ENCODE measurements around the gene SLC24A1.

The SLC24A1 gene

DNA sequence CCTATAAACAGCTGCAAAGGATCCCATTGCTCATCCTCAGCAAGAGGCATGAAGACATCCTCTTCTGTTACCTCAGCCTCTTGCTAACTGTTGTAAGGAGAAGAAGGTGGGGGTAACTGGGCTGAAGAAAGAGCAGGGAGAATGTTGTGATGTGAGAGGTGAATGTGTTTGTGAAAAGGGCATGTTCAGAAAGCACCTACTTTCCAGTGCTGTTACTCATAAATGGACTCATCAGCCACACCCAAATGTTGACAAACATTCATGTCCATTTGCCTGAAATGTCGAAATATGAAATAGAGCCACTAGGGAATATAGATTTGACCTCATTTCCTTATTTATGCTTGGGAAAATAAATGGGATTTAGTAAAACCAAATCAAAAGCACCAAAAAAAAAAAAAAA, 12.6 kb downstream of the SLC24A1 start:
- DNase-seq (ENCODE audit: extremely low spot score) = no peak
- POLR2A ChIA-PET = interaction anchor here (0.6 kb wide), 1 partner anchor 233 kb away, joined by 7 read pairs; no protein-coding TSS in a partner anchor
- no peak for TF ChIP-seq CTCF (IDR thresholded peaks at IDR 0.05; ENCODE audit: control extremely low read depth, extremely low read depth, low read depth, missing control alignments)
- CTCF ChIA-PET = interaction anchor here (0.6 kb wide), 1 partner anchor 472 kb away, joined by 3 read pairs; no protein-coding TSS in a partner anchor

GRCh38 chr15:65638109-65638508, 16.4 kb downstream of the SLC24A1 start:
- no peak for TF ChIP-seq CTCF (IDR thresholded peaks at IDR 0.05; ENCODE audit: control extremely low read depth, extremely low read depth, low read depth, missing control alignments)
- ChIA-PET POLR2A (no interaction called here), CTCF (interaction anchor here (0.7 to 5.8 kb wide), 32 partner anchors 10 to 529 kb away, joined by 3 to 57 read pairs (median 5); partner anchors contain the start of genes INTS14, RAB11A and SLC24A1)
- no peak for DNase-seq (ENCODE audit: extremely low spot score)

GRCh38 chr15:65638681-65639089, 16.9 kb downstream of the SLC24A1 start:
- TF ChIP-seq CTCF (IDR thresholded peaks at IDR 0.05; ENCODE audit: control extremely low read depth, extremely low read depth, low read depth, missing control alignments) = peak; percentile 80
- CTCF ChIA-PET = interaction anchor here (0.7 to 5.8 kb wide), 31 partner anchors 9 to 647 kb away, joined by 3 to 57 read pairs (median 5); partner anchors contain the start of genes INTS14, RAB11A and SLC24A1
- POLR2A ChIA-PET = no interaction called here

DNA sequence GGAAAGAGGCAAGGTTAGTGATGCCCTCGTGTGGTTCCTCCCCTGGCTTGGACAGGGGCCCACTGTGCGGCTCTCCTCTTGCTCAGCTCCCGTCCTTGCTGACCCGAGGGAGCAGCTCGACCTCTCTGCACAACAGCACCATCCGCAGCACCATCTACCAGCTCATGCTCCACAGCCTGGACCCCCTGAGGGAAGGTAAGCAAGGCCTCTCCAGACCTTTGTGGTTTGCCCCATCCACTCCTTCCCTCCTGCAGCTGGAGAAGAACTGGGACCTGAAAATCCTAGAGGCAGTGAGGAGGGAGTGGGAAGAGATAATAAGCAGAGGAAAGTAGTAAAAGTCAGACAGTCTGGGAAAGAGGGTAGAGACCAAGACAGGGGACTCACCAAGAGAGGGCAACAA, 17.8 kb downstream of the SLC24A1 start:
- no peak for TF ChIP-seq CTCF (IDR thresholded peaks at IDR 0.05; ENCODE audit: control extremely low read depth, extremely low read depth, low read depth, missing control alignments)
- ChIA-PET CTCF (interaction anchor here (0.7 to 5.8 kb wide), 22 partner anchors 8 to 647 kb away, joined by 3 to 57 read pairs (median 6); partner anchors contain the start of genes INTS14 and RAB11A), POLR2A (no interaction called here)
- DNase-seq (ENCODE audit: extremely low spot score) = no peak

More at GRCh38 chr15:65638681-65639089, 16.9 kb downstream of the SLC24A1 start:
- DNase-seq (ENCODE audit: extremely low spot score) = peak; percentile 73

DNA sequence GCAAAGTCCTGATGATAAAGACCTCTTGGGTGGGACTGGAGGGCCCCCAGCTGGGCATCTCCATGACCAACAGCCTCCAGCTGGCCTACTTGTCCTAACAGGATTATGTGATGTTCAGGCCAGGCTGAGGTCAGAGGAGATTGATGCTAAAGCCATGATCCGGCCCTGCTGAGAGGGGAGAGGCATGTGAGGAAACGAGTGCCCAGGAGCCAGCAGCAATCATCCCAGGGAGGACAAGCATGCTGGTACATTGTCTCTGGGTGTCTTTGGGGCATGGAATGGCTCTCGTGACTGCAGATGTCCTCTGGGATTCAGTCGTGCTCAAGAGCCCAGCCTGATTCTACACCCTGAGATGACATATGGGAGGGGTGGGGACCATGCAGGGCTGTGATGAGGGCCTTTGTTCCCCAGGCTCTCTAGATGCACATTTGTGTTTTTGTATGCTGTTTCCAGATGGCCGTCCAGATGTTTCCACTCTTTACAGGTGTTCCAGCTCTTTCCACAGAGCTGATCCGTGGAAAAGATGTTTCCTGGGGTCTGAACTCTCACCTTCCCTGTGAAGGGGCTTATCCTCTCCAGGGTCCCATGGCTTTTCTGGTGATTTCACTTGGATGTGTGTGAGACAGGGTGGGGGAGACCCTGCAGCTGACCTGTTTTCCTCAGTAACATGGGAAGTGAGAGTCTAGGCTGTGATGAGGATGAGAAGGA, 20.2 kb downstream of the SLC24A1 start:
- POLR2A ChIA-PET = no interaction called here
- no peak for TF ChIP-seq CTCF (IDR thresholded peaks at IDR 0.05; ENCODE audit: control extremely low read depth, extremely low read depth, low read depth, missing control alignments)
- CTCF ChIA-PET = interaction anchor here (1.0 to 4.9 kb wide), 7 partner anchors 11 to 86 kb away, joined by 3 to 52 read pairs (median 3); partner anchors contain the start of gene INTS14
- no peak for DNase-seq (ENCODE audit: extremely low spot score)

GRCh38 chr15:65642594-65642993, 20.9 kb downstream of the SLC24A1 start:
- CTCF ChIA-PET = interaction anchor here (0.8 to 1.5 kb wide), 4 partner anchors 14 to 32 kb away, joined by 3 to 4 read pairs (median 3); partner anchors contain the start of gene INTS14
- no peak for DNase-seq (ENCODE audit: extremely low spot score)
- no peak for TF ChIP-seq CTCF (IDR thresholded peaks at IDR 0.05; ENCODE audit: control extremely low read depth, extremely low read depth, low read depth, missing control alignments)
- POLR2A ChIA-PET = no interaction called here
